Measurements from ENCODE around the gene RYR3.

DNA sequence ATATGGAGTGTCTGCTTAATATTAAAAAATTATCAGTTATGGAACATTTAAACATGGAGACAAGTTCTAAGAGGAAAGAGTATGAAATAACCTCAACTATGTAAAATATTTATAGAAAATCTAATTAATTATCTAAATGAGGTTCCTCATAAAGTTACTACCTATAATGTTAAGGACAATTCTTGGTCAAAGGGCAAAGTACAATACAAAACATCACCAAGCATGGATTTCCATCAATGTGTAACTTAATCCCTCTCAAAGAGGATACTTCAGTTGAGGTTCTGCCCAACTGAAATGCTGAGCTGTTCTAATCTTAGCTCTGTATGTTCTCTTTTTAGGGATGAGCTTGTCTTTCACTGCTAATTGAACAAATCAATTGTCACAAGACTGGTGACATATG, 601.6 kb downstream of the RYR3 start:
- no peak for TF ChIP-seq EZH2 (IDR thresholded peaks at IDR 0.05; ENCODE audit: insufficient read depth, low read length)
- TF ChIP-seq, protein P1, sequence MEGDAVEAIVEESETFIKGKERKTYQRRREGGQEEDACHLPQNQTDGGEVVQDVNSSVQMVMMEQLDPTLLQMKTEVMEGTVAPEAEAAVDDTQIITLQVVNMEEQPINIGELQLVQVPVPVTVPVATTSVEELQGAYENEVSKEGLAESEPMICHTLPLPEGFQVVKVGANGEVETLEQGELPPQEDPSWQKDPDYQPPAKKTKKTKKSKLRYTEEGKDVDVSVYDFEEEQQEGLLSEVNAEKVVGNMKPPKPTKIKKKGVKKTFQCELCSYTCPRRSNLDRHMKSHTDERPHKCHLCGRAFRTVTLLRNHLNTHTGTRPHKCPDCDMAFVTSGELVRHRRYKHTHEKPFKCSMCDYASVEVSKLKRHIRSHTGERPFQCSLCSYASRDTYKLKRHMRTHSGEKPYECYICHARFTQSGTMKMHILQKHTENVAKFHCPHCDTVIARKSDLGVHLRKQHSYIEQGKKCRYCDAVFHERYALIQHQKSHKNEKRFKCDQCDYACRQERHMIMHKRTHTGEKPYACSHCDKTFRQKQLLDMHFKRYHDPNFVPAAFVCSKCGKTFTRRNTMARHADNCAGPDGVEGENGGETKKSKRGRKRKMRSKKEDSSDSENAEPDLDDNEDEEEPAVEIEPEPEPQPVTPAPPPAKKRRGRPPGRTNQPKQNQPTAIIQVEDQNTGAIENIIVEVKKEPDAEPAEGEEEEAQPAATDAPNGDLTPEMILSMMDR (IDR thresholded peaks at IDR 0.05; ENCODE audit: insufficient read depth, low read depth, low read length) = no peak

All from astrocyte (in vitro differentiated cells and primary cell).